Endothelial cell of umbilical vein (primary cell): ENCODE results near the gene RAI1. TPM values are rescaled to one million over a fixed set of nuclear protein-coding genes. Genes with fewer than 3 reads are reported as not detected.
A peak's percentile ranks its signal among the peaks of the same experiment; 100 is the strongest.

Source experiments
- BruUV-seq: library from RNA; stranded (reverse); fragments of 400-500 nt; replicated peaks from 2 replicates; lab custom pipeline; 2021; lab: Mats Ljungman, UMichigan
- CTCF ChIA-PET: fragments of 300-600, 350-600 bp; sonication (Branson Sonifier 250); formaldehyde crosslinking; loops from one replicate; lab custom pipeline; 2021; ENCODE audit warnings: antibody characterized with exemption, inconsistent platforms; lab: Charles Lee
- POLR2A ChIA-PET: fragments of 300-600, 350-600 bp; sonication (Branson Sonifier 250); formaldehyde crosslinking; loops from one replicate; lab custom pipeline; 2021; ENCODE audit warnings: antibody characterized with exemption, inconsistent platforms; lab: Charles Lee
- DNase-seq: peaks from one replicate; pipeline ENCODE4 v3.0.0-alpha.2; 2011; ENCODE audit warnings: low read depth, low spot score
- FAIRE-seq: peaks from 2 replicates; lab custom pipeline; 2011; peaks lifted over from hg19 to GRCh38; lab: Jason Lieb, UNC
- H2AFZ ChIP-seq: 2 replicates; pipeline ENCODE4 v1.6.0; 2012; ENCODE audit warnings: low read depth, low read length, control low read depth, inconsistent platforms
- H3K27ac ChIP-seq: 2 replicates; pipeline ENCODE4 v1.5.1; 2011; ENCODE audit warnings: low read depth, mild to moderate bottlenecking, control low read depth, low read length, moderate library complexity; ENCODE audit not compliant: insufficient read depth
- H3K27me3 ChIP-seq, 2 experiments: 2 replicates each; pipeline versions ENCODE4 v1.6.0 to v1.6.1; 2011; ENCODE audit warnings: low read length in 2 of 2, mixed read lengths in 1 of 2; ENCODE audit not compliant: control insufficient read depth in 2 of 2, insufficient read depth in 2 of 2
- H3K36me3 ChIP-seq, 2 experiments: 2 replicates in 1 of 2; 3 replicates in 1 of 2; pipeline ENCODE4 v1.5.1; 2011; ENCODE audit warnings: low read length in 2 of 2, mild to moderate bottlenecking in 1 of 2, moderate library complexity in 1 of 2; ENCODE audit not compliant: control insufficient read depth in 2 of 2, insufficient read depth in 2 of 2; ENCODE audit errors: extremely low read depth in 1 of 2
- H3K4me1 ChIP-seq: 3 replicates; pipeline ENCODE4 v1.5.1; 2011; ENCODE audit warnings: mild to moderate bottlenecking, low read length; ENCODE audit not compliant: control insufficient read depth, insufficient read depth; ENCODE audit errors: extremely low read depth
- H3K4me2 ChIP-seq: 2 replicates; pipeline ENCODE4 v1.6.1; 2011; ENCODE audit warnings: low read length, control low read depth, mixed read lengths; ENCODE audit not compliant: insufficient read depth
- H3K4me3 ChIP-seq, 3 experiments: fragments of 200-600 bp in 1 of 3; sonication (generic), shearing (Covaris generic) in 1 of 3; replicated peaks in 1 of 3; 2 replicates each; pipeline ENCODE4 v1.5.1; 2011 to 2016; ENCODE audit warnings: control low read depth in 3 of 3, low read length in 3 of 3, mild to moderate bottlenecking in 2 of 3, inconsistent platforms in 1 of 3, low read depth in 1 of 3, moderate library complexity in 1 of 3; ENCODE audit not compliant: insufficient read depth in 1 of 3
- H3K79me2 ChIP-seq: 2 replicates; pipeline ENCODE4 v1.6.0; 2012; ENCODE audit warnings: low read length, inconsistent platforms; ENCODE audit not compliant: control insufficient read depth, insufficient read depth
- H3K9ac ChIP-seq: replicated peaks from 2 replicates; pipeline ENCODE3; 2011; ENCODE audit warnings: low read length, control low read depth; ENCODE audit not compliant: insufficient read depth; ENCODE audit errors: extremely low read depth
- H3K9me1 ChIP-seq: replicated peaks from 3 replicates; pipeline ENCODE4 v1.6.0; 2011; ENCODE audit warnings: mild to moderate bottlenecking, low read length; ENCODE audit not compliant: control insufficient read depth, insufficient read depth; ENCODE audit errors: extremely low read depth
- H3K9me3 ChIP-seq: replicated peaks from 2 replicates; pipeline ENCODE4 v1.5.1; 2012; ENCODE audit warnings: low read length, inconsistent platforms; ENCODE audit not compliant: control insufficient read depth, insufficient read depth
- H4K20me1 ChIP-seq: replicated peaks from 2 replicates; pipeline ENCODE3; 2011; ENCODE audit warnings: mild to moderate bottlenecking, low read length; ENCODE audit not compliant: control insufficient read depth, insufficient read depth; ENCODE audit errors: extremely low read depth
- CTCF ChIP-seq, 2 donors: IDR thresholded peaks; 1 replicate in 1 of 2; 2 replicates in 1 of 2; pipeline ENCODE4 v1.5.1; 2011; ENCODE audit warnings: low read length in 2 of 2, mild to moderate bottlenecking in 2 of 2, moderate library complexity in 2 of 2, control low read depth in 1 of 2, inconsistent platforms in 1 of 2, low read depth in 1 of 2; ENCODE audit not compliant: insufficient read depth in 1 of 2; ENCODE audit errors: extremely low read depth in 1 of 2
- EZH2 ChIP-seq: IDR thresholded peaks from 2 replicates; pipeline ENCODE4 v1.6.1; 2012; ENCODE audit warnings: borderline replicate concordance, low read depth, mild to moderate bottlenecking, moderate library complexity, low read length, inconsistent platforms; ENCODE audit not compliant: severe bottlenecking
- FOS ChIP-seq: IDR thresholded peaks from 2 replicates; pipeline ENCODE4 v1.6.1; 2011; ENCODE audit warnings: mild to moderate bottlenecking, low read length, moderate library complexity, borderline replicate concordance; ENCODE audit not compliant: insufficient read depth
- GATA2 ChIP-seq: IDR thresholded peaks from 2 replicates; pipeline ENCODE4 v1.7.0; 2011; ENCODE audit warnings: low read depth, mild to moderate bottlenecking, moderate library complexity, mixed read lengths, low read length; ENCODE audit not compliant: insufficient read length, insufficient read depth
- JUN ChIP-seq: IDR thresholded peaks from 2 replicates; pipeline ENCODE4 v1.6.1; 2011; ENCODE audit warnings: borderline replicate concordance, low read depth; ENCODE audit not compliant: insufficient read length, insufficient read depth
- MYC ChIP-seq: IDR thresholded peaks from one replicate; pipeline ENCODE4 v1.6.1; 2011; ENCODE audit warnings: mild to moderate bottlenecking, low read depth, low read length
- POLR2A ChIP-seq: IDR thresholded peaks from 2 replicates; pipeline ENCODE4 v1.6.1; 2012; ENCODE audit warnings: low read depth, mild to moderate bottlenecking, control low read depth, low read length
- POLR2AphosphoS5 ChIP-seq: IDR thresholded peaks from 2 replicates; pipeline ENCODE4 v1.6.1; 2012; ENCODE audit warnings: low read depth, mild to moderate bottlenecking, control low read depth, low read length, moderate library complexity; ENCODE audit not compliant: insufficient read depth
- dilution Hi-C: fragments of 300-500 bp; cut with MboI; formaldehyde crosslinking; loops from one replicate; pipeline ENCODE4 v1.15.0; 2019; ENCODE audit warnings: low sequenced_read_pairs; ENCODE audit not compliant: extremely low pct_ligation_motif_present
- intact Hi-C: fragments of 100-400 bp; cut with micrococcal nuclease; formaldehyde crosslinking; loops from one replicate; pipeline ENCODE4 v1.10.0; 2022
- polyA plus RNA-seq, 4 experiments: library from polyadenylated mRNA; depleted of rRNA in 3 of 4; stranded (reverse) in 3 of 4; unstranded in 1 of 4; fragments of >200 nt; gene quantifications; 2 replicates each; pipeline versions ENCODE4 v1.2.1 to v1.2.3, GENCODE V29; 2011 to 2012; ENCODE audit warnings: missing spikeins in 1 of 4
- total RNA-seq: library from RNA; stranded (reverse); gene quantifications from 2 replicates; pipeline ENCODE4 v1.2.3, GENCODE V29; 2021
- TF ChIP-seq, protein P1 (sequence below): IDR thresholded peaks from 2 replicates; pipeline ENCODE4 v1.6.1; 2011; ENCODE audit not compliant: insufficient read depth, insufficient read length

The RAI1 gene
- total and polyA plus RNA-seq, 2 donors (not counting 3 experiments of a cell fraction or from before 2014, with no cell fraction given), result 7.8 to 43.3 TPM

DNA sequence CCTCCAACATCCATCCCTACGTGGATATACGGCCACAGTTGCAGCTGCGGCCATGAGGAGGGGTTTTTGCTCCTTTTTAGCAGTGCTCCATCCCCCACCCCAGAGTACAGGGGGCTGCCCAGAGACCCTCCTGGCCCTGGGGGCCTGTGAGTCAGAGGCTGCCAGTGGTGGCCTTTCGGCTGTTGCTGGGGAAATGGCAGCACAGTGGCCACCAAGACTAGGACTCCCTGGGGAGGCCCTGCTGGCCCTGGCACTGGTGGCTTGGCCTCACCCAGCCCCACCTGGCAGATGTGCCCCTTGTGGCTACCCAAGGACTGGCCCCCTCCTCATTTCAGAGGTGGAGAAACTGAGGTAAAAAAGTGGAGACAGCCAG, 29.1 kb downstream of the RAI1 start:
- H3K79me2 ChIP-seq, result peaks cover 49% of the 10 kb centered on the region
- CTCF ChIA-PET, result interaction anchor here (1.6 kb wide), 1 partner anchor 17 kb away, joined by 3 read pairs; no protein-coding TSS in a partner anchor
- POLR2A ChIA-PET, result no interaction called here

More for the DNA sequence above, 29.1 kb downstream of the RAI1 start:
- Histone ChIP-seq H3K9me1 (no peaks in the 10 kb centered on the region), H3K9me3 (no peaks in the 10 kb centered on the region), H3K27me3 (no peaks in the 10 kb centered on the region), H3K36me3 (no peaks in the 10 kb centered on the region), H3K4me3 (no peak overlapping the region), H3K9ac (peak overlapping the region; percentile 82), H3K4me2 (peak overlapping the region; percentile 1), H3K27ac (peak overlapping the region; percentile 98), H2AFZ (no peak overlapping the region), H4K20me1 (no peaks in the 10 kb centered on the region), H3K4me1 (peaks cover 33% of the 10 kb centered on the region)
- BruUV-seq, result no TSS peak
- DNase-seq (no peak), FAIRE-seq (no peak)
- TF ChIP-seq JUN, result no peak
- TF ChIP-seq CTCF (IDR thresholded peaks at IDR 0.05; ENCODE audit: extremely low read depth in 1 of 2, insufficient read depth in 1 of 2, low read depth in 1 of 2, low read length in 2 of 2), result no peak
- no peak for TF ChIP-seq FOS
- TF ChIP-seq, protein P1, sequence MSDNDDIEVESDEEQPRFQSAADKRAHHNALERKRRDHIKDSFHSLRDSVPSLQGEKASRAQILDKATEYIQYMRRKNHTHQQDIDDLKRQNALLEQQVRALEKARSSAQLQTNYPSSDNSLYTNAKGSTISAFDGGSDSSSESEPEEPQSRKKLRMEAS, result no peak
- no peak for TF ChIP-seq MYC
- TF ChIP-seq GATA2, result no peak
- TF ChIP-seq EZH2, result no peak
- TF ChIP-seq POLR2A, result no peak
- TF ChIP-seq POLR2AphosphoS5, result no peak
- dilution Hi-C loops, result no loop called here
- intact Hi-C loops, result no loop called here
